ENCODE measurements around the gene LIG3.

DNA sequence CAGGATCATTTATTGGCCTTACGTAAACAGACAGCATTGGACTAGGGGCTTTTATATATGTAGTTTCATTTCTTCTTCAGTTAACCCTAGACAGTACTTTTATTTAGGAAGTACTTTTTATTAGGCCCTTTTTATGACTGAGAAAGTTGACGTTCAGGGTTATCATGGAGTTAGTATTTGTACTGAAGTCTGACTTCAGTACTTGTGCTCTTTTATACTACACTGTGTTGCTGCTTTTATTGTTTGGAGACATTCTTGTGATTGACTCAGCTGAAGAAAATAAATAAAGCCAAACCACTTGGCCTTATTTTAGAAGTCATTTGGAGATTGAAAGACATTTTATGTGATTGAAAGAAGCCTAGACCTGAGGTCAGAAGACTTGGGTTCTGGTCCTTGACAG lies 6.9 kb downstream of the LIG3 start:
- TF ChIP-seq, protein P1, sequence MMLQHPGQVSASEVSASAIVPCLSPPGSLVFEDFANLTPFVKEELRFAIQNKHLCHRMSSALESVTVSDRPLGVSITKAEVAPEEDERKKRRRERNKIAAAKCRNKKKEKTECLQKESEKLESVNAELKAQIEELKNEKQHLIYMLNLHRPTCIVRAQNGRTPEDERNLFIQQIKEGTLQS (IDR thresholded peaks at IDR 0.05), result no peak
- TF ChIP-seq, protein P2, sequence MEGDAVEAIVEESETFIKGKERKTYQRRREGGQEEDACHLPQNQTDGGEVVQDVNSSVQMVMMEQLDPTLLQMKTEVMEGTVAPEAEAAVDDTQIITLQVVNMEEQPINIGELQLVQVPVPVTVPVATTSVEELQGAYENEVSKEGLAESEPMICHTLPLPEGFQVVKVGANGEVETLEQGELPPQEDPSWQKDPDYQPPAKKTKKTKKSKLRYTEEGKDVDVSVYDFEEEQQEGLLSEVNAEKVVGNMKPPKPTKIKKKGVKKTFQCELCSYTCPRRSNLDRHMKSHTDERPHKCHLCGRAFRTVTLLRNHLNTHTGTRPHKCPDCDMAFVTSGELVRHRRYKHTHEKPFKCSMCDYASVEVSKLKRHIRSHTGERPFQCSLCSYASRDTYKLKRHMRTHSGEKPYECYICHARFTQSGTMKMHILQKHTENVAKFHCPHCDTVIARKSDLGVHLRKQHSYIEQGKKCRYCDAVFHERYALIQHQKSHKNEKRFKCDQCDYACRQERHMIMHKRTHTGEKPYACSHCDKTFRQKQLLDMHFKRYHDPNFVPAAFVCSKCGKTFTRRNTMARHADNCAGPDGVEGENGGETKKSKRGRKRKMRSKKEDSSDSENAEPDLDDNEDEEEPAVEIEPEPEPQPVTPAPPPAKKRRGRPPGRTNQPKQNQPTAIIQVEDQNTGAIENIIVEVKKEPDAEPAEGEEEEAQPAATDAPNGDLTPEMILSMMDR (IDR thresholded peaks at IDR 0.05; ENCODE audit: low read depth, low read length, missing input control), result no peak
- TF ChIP-seq TAF1 (conservative IDR thresholded peaks at IDR 0.05), result no peak
- TF ChIP-seq, protein P3, sequence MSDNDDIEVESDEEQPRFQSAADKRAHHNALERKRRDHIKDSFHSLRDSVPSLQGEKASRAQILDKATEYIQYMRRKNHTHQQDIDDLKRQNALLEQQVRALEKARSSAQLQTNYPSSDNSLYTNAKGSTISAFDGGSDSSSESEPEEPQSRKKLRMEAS (IDR thresholded peaks at IDR 0.05), result no peak
- TF ChIP-seq YY1 (IDR thresholded peaks at IDR 0.05), result no peak
- TF ChIP-seq EGR1 (IDR thresholded peaks at IDR 0.05; ENCODE audit: low read depth in 2 of 2), result no peak
- TF ChIP-seq, protein P4, sequence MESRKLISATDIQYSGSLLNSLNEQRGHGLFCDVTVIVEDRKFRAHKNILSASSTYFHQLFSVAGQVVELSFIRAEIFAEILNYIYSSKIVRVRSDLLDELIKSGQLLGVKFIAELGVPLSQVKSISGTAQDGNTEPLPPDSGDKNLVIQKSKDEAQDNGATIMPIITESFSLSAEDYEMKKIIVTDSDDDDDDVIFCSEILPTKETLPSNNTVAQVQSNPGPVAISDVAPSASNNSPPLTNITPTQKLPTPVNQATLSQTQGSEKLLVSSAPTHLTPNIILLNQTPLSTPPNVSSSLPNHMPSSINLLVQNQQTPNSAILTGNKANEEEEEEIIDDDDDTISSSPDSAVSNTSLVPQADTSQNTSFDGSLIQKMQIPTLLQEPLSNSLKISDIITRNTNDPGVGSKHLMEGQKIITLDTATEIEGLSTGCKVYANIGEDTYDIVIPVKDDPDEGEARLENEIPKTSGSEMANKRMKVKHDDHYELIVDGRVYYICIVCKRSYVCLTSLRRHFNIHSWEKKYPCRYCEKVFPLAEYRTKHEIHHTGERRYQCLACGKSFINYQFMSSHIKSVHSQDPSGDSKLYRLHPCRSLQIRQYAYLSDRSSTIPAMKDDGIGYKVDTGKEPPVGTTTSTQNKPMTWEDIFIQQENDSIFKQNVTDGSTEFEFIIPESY (IDR thresholded peaks at IDR 0.05), result no peak
- TF ChIP-seq RAD21 (IDR thresholded peaks at IDR 0.05), result no peak
- TF ChIP-seq, protein P5, sequence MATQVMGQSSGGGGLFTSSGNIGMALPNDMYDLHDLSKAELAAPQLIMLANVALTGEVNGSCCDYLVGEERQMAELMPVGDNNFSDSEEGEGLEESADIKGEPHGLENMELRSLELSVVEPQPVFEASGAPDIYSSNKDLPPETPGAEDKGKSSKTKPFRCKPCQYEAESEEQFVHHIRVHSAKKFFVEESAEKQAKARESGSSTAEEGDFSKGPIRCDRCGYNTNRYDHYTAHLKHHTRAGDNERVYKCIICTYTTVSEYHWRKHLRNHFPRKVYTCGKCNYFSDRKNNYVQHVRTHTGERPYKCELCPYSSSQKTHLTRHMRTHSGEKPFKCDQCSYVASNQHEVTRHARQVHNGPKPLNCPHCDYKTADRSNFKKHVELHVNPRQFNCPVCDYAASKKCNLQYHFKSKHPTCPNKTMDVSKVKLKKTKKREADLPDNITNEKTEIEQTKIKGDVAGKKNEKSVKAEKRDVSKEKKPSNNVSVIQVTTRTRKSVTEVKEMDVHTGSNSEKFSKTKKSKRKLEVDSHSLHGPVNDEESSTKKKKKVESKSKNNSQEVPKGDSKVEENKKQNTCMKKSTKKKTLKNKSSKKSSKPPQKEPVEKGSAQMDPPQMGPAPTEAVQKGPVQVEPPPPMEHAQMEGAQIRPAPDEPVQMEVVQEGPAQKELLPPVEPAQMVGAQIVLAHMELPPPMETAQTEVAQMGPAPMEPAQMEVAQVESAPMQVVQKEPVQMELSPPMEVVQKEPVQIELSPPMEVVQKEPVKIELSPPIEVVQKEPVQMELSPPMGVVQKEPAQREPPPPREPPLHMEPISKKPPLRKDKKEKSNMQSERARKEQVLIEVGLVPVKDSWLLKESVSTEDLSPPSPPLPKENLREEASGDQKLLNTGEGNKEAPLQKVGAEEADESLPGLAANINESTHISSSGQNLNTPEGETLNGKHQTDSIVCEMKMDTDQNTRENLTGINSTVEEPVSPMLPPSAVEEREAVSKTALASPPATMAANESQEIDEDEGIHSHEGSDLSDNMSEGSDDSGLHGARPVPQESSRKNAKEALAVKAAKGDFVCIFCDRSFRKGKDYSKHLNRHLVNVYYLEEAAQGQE (IDR thresholded peaks at IDR 0.05), result no peak
- TF ChIP-seq RXRA (IDR thresholded peaks at IDR 0.05), result no peak
- no peak for TF ChIP-seq JUND (IDR thresholded peaks at IDR 0.05)
- no peak for TF ChIP-seq FOXA2 (IDR thresholded peaks at IDR 0.05)
- no peak for TF ChIP-seq GABPA (IDR thresholded peaks at IDR 0.05 in 1 of 2, conservative IDR thresholded peaks at IDR 0.05 in 1 of 2)
- TF ChIP-seq SP1 (IDR thresholded peaks at IDR 0.05), result no peak
